Left colon (tissue), 2 donors: ENCODE results near the gene ORAI3. TPM values are rescaled to one million over a fixed set of nuclear protein-coding genes. Genes with fewer than 3 reads are reported as not detected.
A peak's percentile ranks its signal among the peaks of the same experiment; 100 is the strongest.

ENCODE experiments used
- ATAC-seq: fragments of 200-7000 bp; cut with Tn5 transposase; one replicate; pipeline ENCODE4 v1.9.1; 2020; ENCODE audit warnings: mild to moderate bottlenecking, moderate library complexity
- DNase-seq, 2 donors: peaks; one replicate each; pipeline ENCODE4 v3.0.0-alpha.2; 2020
- intact Hi-C, 2 donors: fragments of 100-400 bp; cut with DNase I in 1 of 2; cut with micrococcal nuclease in 1 of 2; formaldehyde crosslinking; loops; one replicate each; pipeline versions ENCODE4 v1.11.2 to v1.14.0; 2022; cut with DNase I, micrococcal nuclease
- total RNA-seq, 2 donors: library from RNA; stranded (reverse); fragmentation: NEBNext Ultra II Directional; extraction: Animal tissue kit (Norgen Biotek cat#: 25700); gene quantifications; one replicate each; pipeline ENCODE4 v1.2.1, GENCODE V29; 2021
- donor health status: DM: no; HTN: no; CAD: no.
- donor health status: DM: yes; HTN: yes; CAD: no.

Gene ORAI3
- total RNA-seq, 2 donors from 2014 or later, result 12.9 to 21.0 TPM

- intact Hi-C loops, result no loop called here
- ATAC-seq (peak; percentile 51), DNase-seq (peak; percentile 43 to 47)
Measured at GRCh38 chr16:30996324-30996984, 47.6 kb downstream of the ORAI3 start.

GRCh38 chr16:30996985-30997724 is 48.3 kb downstream of the ORAI3 start:
- ATAC-seq (peak; percentile 95), DNase-seq (peak; percentile 81 to 89)
- intact Hi-C loops, result no loop called here

DNA sequence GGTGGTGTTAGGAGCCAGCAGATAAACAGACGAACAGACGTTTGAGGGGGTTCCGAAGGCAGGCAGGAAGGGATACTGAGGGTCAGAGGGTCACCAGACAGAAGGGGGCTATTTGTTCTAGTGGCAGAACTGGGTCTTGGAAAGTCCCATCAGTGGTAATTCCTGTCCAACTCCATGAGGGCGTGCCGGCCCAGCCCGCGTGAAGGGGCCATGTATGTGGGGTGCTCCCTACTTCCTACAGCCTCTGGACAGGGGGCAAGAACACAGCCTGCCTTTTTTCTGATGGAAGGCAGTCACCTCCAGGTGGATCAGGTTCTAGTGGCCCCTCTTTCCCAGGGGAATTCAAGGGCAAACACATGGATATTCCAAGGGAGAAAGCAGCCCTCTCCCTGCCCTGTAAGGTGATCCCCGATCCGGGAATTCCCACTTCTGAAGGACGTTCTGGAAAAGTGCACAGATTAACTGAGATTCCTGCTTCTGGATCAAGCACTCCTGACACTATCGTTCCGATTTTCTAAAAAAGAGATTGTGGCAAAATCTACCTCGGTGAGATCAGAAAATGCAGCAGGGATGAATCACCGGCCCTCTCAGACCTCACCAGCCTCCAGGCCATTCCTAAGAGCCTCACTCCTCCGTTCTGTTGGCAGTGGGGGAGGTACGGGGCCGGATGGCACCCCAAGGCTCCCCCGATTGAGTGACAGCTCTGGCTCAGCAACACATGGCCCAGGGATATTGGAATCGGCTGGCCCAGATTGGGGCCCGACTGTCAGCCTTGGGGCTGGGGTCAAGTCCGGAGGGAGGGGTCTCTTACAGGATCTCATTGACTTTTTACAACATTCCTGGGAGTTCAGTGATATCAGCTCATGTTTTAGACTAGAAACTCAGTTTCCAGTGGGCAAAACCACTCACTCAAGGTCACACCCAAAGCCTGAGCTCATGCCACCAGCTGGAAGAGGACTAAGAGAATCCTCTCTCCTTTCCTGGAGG is 49.1 kb downstream of the ORAI3 start:
- ATAC-seq, result peak; percentile 8
- no peak for DNase-seq
- intact Hi-C loops, result no loop called here

DNA sequence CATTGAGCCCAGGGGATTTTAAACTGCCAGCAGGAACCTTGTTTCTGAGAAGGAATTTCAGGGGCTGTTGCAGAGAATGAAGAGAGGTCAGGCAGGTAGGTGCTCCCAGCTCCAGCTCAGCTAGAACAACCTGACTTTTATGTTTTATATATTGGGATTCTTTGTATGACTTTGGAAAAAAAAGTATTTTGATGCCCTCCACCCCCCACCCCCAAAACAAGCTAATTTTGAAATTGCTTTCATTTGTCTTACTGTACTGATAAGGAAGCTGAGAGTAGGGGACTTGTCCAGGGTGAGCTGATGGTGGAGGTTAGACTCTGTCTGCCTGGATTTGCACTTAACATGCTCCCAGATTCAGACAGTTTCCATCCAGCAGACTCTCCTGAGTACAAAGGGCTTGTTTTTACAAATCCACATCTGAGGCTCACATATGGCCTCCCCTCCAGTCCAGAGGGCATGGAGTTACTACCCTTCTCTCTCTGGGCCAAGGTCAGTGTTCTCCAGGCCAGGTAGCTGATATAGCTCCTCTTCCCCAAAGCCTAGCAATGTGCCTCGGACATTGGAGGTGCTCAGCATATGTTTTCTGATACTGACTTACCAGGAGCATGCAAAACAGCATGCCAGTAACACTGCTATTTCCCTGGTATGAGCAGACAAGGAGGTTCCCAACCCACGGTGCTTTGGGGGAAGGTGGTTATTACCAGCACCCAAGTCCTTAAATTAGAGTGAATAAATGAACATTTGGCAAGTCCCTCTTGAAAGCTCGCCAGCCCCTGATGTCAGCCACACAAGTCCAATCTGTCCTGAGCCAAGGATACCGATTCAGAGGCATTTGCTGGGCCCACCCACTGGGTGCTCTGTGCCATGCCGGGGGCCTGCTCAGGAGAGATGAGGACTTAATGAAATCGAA is 50.2 kb downstream of the ORAI3 start:
- intact Hi-C loops, result no loop called here
- ATAC-seq, result no peak

GRCh38 chr16:31000671-31001382 is 52.0 kb downstream of the ORAI3 start:
- intact Hi-C loops, result no loop called here
- ATAC-seq, result no peak
- DNase-seq, result no peak

More for the DNA sequence above, 50.2 kb downstream of the ORAI3 start:
- no peak for DNase-seq

GRCh38 chr16:31001507-31002249 is 52.8 kb downstream of the ORAI3 start:
- DNase-seq (no peak), ATAC-seq (no peak)
- intact Hi-C loops, result no loop called here

GRCh38 chr16:31002250-31002700 is 53.4 kb downstream of the ORAI3 start:
- intact Hi-C loops, result no loop called here
- ATAC-seq (no peak), DNase-seq (no peak)

- ATAC-seq, result no peak
- intact Hi-C loops, result no loop called here
- DNase-seq, result no peak
Measured at GRCh38 chr16:31002862-31003341, 54.0 kb downstream of the ORAI3 start.

GRCh38 chr16:31003744-31004143 is 54.9 kb downstream of the ORAI3 start:
- ATAC-seq, result no peak
- no peak for DNase-seq
- intact Hi-C loops, result no loop called here

Other genes with a start within 250 kb of the ORAI3 start
- 10 to 100 TPM; 60.6 to 68.3 TPM for gene SRCAP, start 249.9 kb upstream of the ORAI3 start, total RNA-seq
- 10 to 100 TPM; 38.0 to 42.8 TPM for gene PHKG2, start 200.6 kb upstream of the ORAI3 start, total RNA-seq
- gene CFAP119, start 187.0 kb upstream of the ORAI3 start, total RNA-seq, result 1 to 10 TPM; 5.9 to 7.8 TPM
- gene RNF40, start 186.7 kb upstream of the ORAI3 start, total RNA-seq, result 10 to 100 TPM; 82.9 to 99.8 TPM
- 10 to 100 TPM; 12.3 to 15.2 TPM for gene ZNF629, start 161.9 kb upstream of the ORAI3 start, total RNA-seq
- gene BCL7C, start 55.0 kb upstream of the ORAI3 start, total RNA-seq, result 10 to 100 TPM; 22.3 to 23.5 TPM
- 1 to 10 TPM in 1 of 2 donors, under 1 TPM in 1; 0.24 to 1.7 TPM for gene CTF1, start 52.5 kb upstream of the ORAI3 start, total RNA-seq
- gene FBXL19, start 25.5 kb upstream of the ORAI3 start, total RNA-seq, result 10 to 100 TPM; 20.5 to 24.4 TPM
- 10 to 100 TPM; 12.2 to 15.0 TPM for gene SETD1A, start 8.7 kb downstream of the ORAI3 start, total RNA-seq
- gene HSD3B7, start 36.1 kb downstream of the ORAI3 start, total RNA-seq, result 10 to 100 TPM; 16.9 to 27.2 TPM
- gene STX1B, start 61.6 kb downstream of the ORAI3 start, total RNA-seq, result under 1 TPM; 0.75 to 0.79 TPM
- 10 to 100 TPM; 66.9 to 83.3 TPM for gene STX4, start 84.5 kb downstream of the ORAI3 start, total RNA-seq
- gene ZNF668, start 125.2 kb downstream of the ORAI3 start, total RNA-seq, result 10 to 100 TPM in 1 of 2 donors, 1 to 10 TPM in 1; 6.9 to 10.9 TPM
- 10 to 100 TPM; 15.3 to 17.3 TPM for gene ZNF646, start 125.4 kb downstream of the ORAI3 start, total RNA-seq
- gene PRSS53, start 139.9 kb downstream of the ORAI3 start, total RNA-seq, result 1 to 10 TPM in 1 of 2 donors, under 1 TPM in 1; 0.61 to 1.1 TPM
- 10 to 100 TPM; 28.7 to 40.5 TPM for gene VKORC1, start 145.7 kb downstream of the ORAI3 start, total RNA-seq
- gene BCKDK, start 159.3 kb downstream of the ORAI3 start, total RNA-seq, result 10 to 100 TPM; 34.6 to 36.3 TPM
- gene KAT8, start 168.6 kb downstream of the ORAI3 start, total RNA-seq, result 10 to 100 TPM; 61.6 to 76.0 TPM
- gene PRSS8, start 186.7 kb downstream of the ORAI3 start, total RNA-seq, result 100 to 1,000 TPM; 409 to 428 TPM
- 1 to 10 TPM; 8.1 to 9.7 TPM for gene PRSS36, start 201.0 kb downstream of the ORAI3 start, total RNA-seq
- gene FUS, start 231.1 kb downstream of the ORAI3 start, total RNA-seq, result 100 to 1,000 TPM; 158 to 173 TPM